NB4 (cell line): ENCODE results near the gene ETAA1.

Experiments
- DNase-seq: peaks from one replicate; pipeline ENCODE4 v3.0.0; 2010; ENCODE audit warnings: low read depth
- H3K4me3 ChIP-seq: one replicate; pipeline ENCODE4 v1.5.1; 2011; ENCODE audit warnings: mild to moderate bottlenecking, low read depth, low read length, moderate library complexity
- MYC ChIP-seq: IDR thresholded peaks from 2 replicates; pipeline ENCODE4 v1.6.1; 2011; ENCODE audit warnings: low read depth, low read length
- POLR2A ChIP-seq: IDR thresholded peaks from 2 replicates; pipeline ENCODE4 v1.6.1; 2011; ENCODE audit warnings: mild to moderate bottlenecking; ENCODE audit not compliant: insufficient read length; ENCODE audit errors: extremely low read depth
- TF ChIP-seq, protein P1 (sequence below): IDR thresholded peaks from 2 replicates; pipeline ENCODE4 v1.6.1; 2011; ENCODE audit warnings: low read depth, low read length
- TF ChIP-seq, protein P2 (sequence below): IDR thresholded peaks from one replicate; pipeline ENCODE4 v1.5.1; 2012; ENCODE audit warnings: low read depth, low read length

The ETAA1 gene

DNA sequence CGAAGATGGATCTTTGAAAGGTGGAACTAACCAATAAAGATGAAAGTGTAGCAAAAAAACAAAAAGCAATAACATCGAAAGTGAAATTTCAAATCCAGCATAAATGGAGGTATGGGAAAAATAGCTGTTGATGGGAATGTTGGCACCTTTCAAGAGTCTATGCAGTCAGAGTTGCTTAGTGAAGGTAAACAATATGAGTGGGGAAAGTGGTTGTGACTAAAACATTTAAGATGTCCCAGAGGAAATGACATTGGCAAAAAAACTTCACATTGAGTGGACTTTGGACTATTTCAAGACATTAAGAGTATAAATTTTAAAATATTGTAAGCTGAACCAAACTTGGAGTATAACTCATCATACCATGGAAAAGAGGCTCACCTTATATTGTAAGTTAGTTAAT is 17.7 kb downstream of the ETAA1 start:
- TF ChIP-seq MYC (no peak), POLR2A (no peak)
- TF ChIP-seq, protein P1, sequence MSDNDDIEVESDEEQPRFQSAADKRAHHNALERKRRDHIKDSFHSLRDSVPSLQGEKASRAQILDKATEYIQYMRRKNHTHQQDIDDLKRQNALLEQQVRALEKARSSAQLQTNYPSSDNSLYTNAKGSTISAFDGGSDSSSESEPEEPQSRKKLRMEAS: no peak
- TF ChIP-seq, protein P2, sequence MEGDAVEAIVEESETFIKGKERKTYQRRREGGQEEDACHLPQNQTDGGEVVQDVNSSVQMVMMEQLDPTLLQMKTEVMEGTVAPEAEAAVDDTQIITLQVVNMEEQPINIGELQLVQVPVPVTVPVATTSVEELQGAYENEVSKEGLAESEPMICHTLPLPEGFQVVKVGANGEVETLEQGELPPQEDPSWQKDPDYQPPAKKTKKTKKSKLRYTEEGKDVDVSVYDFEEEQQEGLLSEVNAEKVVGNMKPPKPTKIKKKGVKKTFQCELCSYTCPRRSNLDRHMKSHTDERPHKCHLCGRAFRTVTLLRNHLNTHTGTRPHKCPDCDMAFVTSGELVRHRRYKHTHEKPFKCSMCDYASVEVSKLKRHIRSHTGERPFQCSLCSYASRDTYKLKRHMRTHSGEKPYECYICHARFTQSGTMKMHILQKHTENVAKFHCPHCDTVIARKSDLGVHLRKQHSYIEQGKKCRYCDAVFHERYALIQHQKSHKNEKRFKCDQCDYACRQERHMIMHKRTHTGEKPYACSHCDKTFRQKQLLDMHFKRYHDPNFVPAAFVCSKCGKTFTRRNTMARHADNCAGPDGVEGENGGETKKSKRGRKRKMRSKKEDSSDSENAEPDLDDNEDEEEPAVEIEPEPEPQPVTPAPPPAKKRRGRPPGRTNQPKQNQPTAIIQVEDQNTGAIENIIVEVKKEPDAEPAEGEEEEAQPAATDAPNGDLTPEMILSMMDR: no peak
- no peak overlapping the region for H3K4me3 ChIP-seq
- no peak for DNase-seq

DNA sequence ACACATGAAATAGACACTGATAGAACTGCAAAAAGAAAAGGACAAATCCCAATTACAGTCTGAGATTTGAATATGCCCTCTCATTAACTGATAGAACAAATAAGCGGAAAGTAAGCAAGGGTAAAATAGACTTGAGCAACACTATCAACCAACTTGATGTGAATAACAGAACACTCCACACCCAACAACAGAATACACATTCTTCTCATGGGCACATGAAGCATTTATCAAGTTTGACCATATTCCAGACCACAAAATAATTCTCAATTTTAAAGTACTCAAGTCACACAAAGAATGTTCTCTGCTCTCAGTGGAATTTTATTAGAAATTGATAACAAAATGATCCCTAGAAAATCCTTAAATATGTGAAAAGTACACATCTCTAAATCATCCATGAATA is 19.0 kb downstream of the ETAA1 start:
- TF ChIP-seq POLR2A: no peak
- TF ChIP-seq MYC: no peak
- TF ChIP-seq, protein P2: no peak
- TF ChIP-seq, protein P1: no peak
- DNase-seq: no peak
- no peak overlapping the region for H3K4me3 ChIP-seq

DNA sequence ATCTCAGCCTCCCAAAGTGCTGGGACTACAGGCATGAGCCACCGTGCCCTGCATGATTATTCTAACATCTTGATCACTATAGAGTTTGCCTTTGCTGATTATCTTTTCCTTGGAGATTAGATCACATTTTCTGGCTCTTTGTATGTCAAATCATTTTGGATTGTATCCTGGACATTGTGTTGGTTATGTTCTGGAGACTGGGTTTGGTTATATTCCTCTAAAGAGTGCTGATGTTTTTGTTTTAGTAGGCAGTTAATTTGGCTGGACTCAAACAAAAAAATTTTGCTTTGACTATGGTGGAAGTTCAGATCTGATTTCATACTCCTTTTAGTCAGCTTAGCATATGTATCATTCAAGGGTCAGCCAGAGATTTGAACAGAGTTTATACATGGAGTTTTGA is 26.4 kb downstream of the ETAA1 start:
- no peak overlapping the region for H3K4me3 ChIP-seq
- TF ChIP-seq MYC (no peak), POLR2A (no peak)
- TF ChIP-seq, protein P2: no peak
- TF ChIP-seq, protein P1: no peak
- no peak for DNase-seq

DNA sequence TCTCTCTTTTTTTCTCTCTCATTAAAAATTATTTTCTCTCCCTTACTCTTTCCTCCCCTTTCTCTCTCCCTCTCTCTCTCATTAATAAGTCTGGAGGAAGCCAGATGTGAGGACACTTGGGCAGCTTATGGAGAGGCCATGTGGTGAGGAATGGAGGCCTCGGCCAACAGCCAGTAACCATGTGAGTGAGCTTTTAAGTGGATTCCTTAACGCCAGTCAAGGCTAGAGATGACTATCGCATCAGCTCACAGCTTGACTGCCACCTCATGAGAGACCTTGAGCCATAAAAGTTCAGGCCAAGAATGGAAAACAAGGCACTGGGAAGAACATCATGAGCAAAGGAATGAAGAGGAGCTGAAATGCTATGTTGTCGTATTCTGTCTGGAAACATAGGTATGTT is 39.1 kb downstream of the ETAA1 start:
- no peak for DNase-seq
- no peak overlapping the region for H3K4me3 ChIP-seq
- no peak for TF ChIP-seq MYC
- TF ChIP-seq, protein P2: no peak
- TF ChIP-seq, protein P1: no peak
- TF ChIP-seq POLR2A: no peak

DNA sequence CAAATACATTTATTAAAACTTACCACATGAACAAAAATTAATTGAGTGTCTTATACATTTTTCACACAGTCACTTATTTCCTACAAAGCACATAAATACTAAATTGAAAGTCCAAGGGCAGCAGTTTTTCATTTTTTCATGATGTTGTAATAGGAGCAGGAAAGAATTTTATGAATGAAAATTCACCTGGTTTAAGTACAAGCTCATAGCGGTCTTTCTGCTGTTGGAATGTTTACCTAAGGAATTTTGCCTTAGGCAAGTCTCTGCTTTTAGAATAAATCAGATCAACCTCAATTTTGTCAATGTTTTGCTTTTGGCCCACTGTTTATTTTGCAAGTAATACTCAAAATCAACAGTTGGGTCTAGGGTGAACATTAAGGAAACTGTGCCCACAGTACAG is 40.0 kb downstream of the ETAA1 start:
- no peak for DNase-seq
- TF ChIP-seq POLR2A (no peak), MYC (no peak)
- TF ChIP-seq, protein P1: no peak
- TF ChIP-seq, protein P2: no peak
- H3K4me3 ChIP-seq: no peak overlapping the region

DNA sequence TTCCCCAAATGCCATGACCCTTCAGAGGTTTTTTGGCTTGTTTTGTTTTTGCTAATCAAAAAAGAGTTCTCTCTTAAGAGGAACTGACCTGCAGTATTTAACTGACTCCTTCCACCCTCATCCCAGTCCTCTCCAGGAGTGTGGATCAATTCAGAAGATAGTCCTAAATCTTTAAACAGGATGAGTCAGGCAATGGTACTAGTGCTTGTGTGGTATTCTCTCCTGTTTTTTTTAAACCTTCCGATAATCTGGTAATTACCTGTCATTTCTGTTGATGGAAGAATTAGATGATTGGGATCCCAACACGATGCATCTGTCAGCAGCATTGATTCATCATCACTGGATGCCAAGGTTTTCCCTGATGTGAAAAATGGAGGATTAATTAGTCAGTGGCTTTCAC is 41.2 kb downstream of the ETAA1 start:
- DNase-seq: no peak
- TF ChIP-seq, protein P2: no peak
- TF ChIP-seq, protein P1: no peak
- TF ChIP-seq MYC (no peak), POLR2A (no peak)
- H3K4me3 ChIP-seq: no peak overlapping the region
